ENCODE measurements around the gene UQCC3. TPM values are rescaled to one million over a fixed set of nuclear protein-coding genes. Genes with fewer than 3 reads are reported as not detected.

The UQCC3 gene
- total and polyA plus RNA-seq, 2 donors (not counting 3 experiments of a cell fraction or from before 2014, with no cell fraction given) = 8.6 to 15.5 TPM

- DNase-seq (ENCODE audit: low read depth, low spot score) (no peak), FAIRE-seq (no peak)
- ChIA-PET POLR2A (interaction anchor here (5.3 kb wide), 1 partner anchor 11 kb away, joined by 71 read pairs; the partner anchor contains the start of genes C11orf98 and CSKMT), CTCF (interaction anchor here (2.4 kb wide), 1 partner anchor 11 kb away, joined by 11 read pairs; the partner anchor contains the start of genes C11orf98 and CSKMT)
- Histone ChIP-seq H3K9me3 (replicated peaks; ENCODE audit: control insufficient read depth, insufficient read depth, low read length) (no peaks in the 10 kb centered on the region), H3K36me3 (ENCODE audit: control insufficient read depth in 2 of 2, extremely low read depth in 1 of 2, insufficient read depth in 2 of 2, low read length in 2 of 2) (peaks cover under 1 to 5% of the 10 kb centered on the region in 2 experiments), H2AFZ (ENCODE audit: low read depth, low read length) (peak overlapping the region; percentile 26), H3K79me2 (ENCODE audit: control insufficient read depth, insufficient read depth, low read length) (peaks cover 21% of the 10 kb centered on the region), H3K9ac (replicated peaks; ENCODE audit: extremely low read depth, insufficient read depth, low read length) (no peak overlapping the region), H3K4me2 (ENCODE audit: insufficient read depth, low read length) (no peak overlapping the region), H3K27ac (ENCODE audit: insufficient read depth, low read depth, low read length) (no peak overlapping the region), H3K4me1 (ENCODE audit: control insufficient read depth, extremely low read depth, insufficient read depth, low read length) (peaks cover 2% of the 10 kb centered on the region), H3K27me3 (ENCODE audit: control insufficient read depth in 2 of 2, insufficient read depth in 2 of 2, low read length in 2 of 2) (no peaks in the 10 kb centered on the region), H4K20me1 (replicated peaks; ENCODE audit: control insufficient read depth, extremely low read depth, insufficient read depth, low read length) (no peaks in the 10 kb centered on the region), H3K9me1 (replicated peaks; ENCODE audit: control insufficient read depth, extremely low read depth, insufficient read depth, low read length) (no peaks in the 10 kb centered on the region), H3K4me3 (replicated peaks in 1 of 3; ENCODE audit: insufficient read depth in 1 of 3, low read depth in 1 of 3, low read length in 3 of 3) (no peak overlapping the region)
- intact Hi-C loops (cut with micrococcal nuclease) (loop anchor here (5.0 kb wide), 1 partner anchor 53 kb away; the partner anchor contains the start of genes BSCL2 and GNG3), dilution Hi-C loops (cut with MboI; ENCODE audit: extremely low pct_ligation_motif_present, low sequenced_read_pairs) (no loop called here)
- BruUV-seq (replicated peaks) = no TSS peak
- TF ChIP-seq, protein P1, sequence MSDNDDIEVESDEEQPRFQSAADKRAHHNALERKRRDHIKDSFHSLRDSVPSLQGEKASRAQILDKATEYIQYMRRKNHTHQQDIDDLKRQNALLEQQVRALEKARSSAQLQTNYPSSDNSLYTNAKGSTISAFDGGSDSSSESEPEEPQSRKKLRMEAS (IDR thresholded peaks at IDR 0.05; ENCODE audit: insufficient read depth, insufficient read length) = no peak
- no peak for TF ChIP-seq GATA2 (IDR thresholded peaks at IDR 0.05; ENCODE audit: insufficient read depth, insufficient read length, low read depth, low read length)
- TF ChIP-seq FOS (IDR thresholded peaks at IDR 0.05; ENCODE audit: borderline replicate concordance, insufficient read depth, low read length) = no peak
- TF ChIP-seq POLR2A (IDR thresholded peaks at IDR 0.05; ENCODE audit: low read depth, low read length) = no peak
- TF ChIP-seq EZH2 (IDR thresholded peaks at IDR 0.05; ENCODE audit: borderline replicate concordance, low read depth, low read length, severe bottlenecking) = no peak
- no peak for TF ChIP-seq POLR2AphosphoS5 (IDR thresholded peaks at IDR 0.05; ENCODE audit: insufficient read depth, low read depth, low read length)
Observed at GRCh38 chr11:62654297-62654696, 17.2 kb upstream of the UQCC3 start.

DNA sequence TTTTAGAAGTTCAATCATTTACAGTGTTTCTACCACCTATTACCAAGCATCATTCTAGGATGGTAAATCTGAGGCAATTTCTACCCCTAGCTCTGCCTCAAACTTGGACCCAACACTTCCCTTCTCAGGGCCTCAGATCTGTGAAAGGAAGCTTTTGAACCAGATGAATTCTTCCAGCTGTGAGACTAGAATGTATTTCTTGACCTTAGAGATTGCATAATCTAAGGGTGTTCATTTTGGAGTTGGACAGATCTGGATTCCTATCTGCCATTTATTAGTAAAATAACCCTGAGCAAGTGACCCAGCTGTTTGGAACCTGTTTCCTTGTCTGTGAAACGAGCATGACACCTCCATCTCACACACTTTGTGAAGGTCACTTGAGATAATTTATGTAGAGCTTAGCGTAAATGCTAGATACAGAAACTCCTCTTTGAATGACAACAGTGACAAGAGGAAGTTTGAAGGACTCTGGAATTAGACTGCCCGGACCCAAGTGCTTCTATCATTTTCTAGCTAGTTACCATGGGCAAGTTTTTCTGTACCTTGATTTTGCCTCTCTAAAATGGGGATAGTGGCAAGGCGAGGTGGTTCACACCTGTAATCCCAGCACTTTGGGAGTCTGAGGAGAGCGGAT is 14.6 kb upstream of the UQCC3 start:
- dilution Hi-C loops (cut with MboI; ENCODE audit: extremely low pct_ligation_motif_present, low sequenced_read_pairs) = no loop called here
- ChIA-PET POLR2A (interaction anchor here (5.3 kb wide), 1 partner anchor 8 kb away, joined by 71 read pairs; the partner anchor contains the start of genes C11orf98 and CSKMT), CTCF (interaction anchor here (1.1 to 1.4 kb wide), 3 partner anchors 11 to 262 kb away, joined by 3 to 4 read pairs (median 3); partner anchors contain the start of gene TUT1)
- no peak overlapping the region for H3K9ac ChIP-seq (replicated peaks; ENCODE audit: extremely low read depth, insufficient read depth, low read length)
- H3K9me3 ChIP-seq (replicated peaks; ENCODE audit: control insufficient read depth, insufficient read depth, low read length) = no peaks in the 10 kb centered on the region
- TF ChIP-seq, protein P1 (IDR thresholded peaks at IDR 0.05; ENCODE audit: insufficient read depth, insufficient read length) = no peak
- no peak for TF ChIP-seq CTCF (IDR thresholded peaks at IDR 0.05; ENCODE audit: extremely low read depth in 1 of 2, insufficient read depth in 1 of 2, low read depth in 1 of 2, low read length in 2 of 2)
- TF ChIP-seq POLR2AphosphoS5 (IDR thresholded peaks at IDR 0.05; ENCODE audit: insufficient read depth, low read depth, low read length) = no peak
- TF ChIP-seq JUN (IDR thresholded peaks at IDR 0.05; ENCODE audit: borderline replicate concordance, insufficient read depth, insufficient read length, low read depth) = no peak
- TF ChIP-seq FOS (IDR thresholded peaks at IDR 0.05; ENCODE audit: borderline replicate concordance, insufficient read depth, low read length) = no peak
- TF ChIP-seq POLR2A (IDR thresholded peaks at IDR 0.05; ENCODE audit: low read depth, low read length) = no peak
- no peak for TF ChIP-seq GATA2 (IDR thresholded peaks at IDR 0.05; ENCODE audit: insufficient read depth, insufficient read length, low read depth, low read length)
- no peak for TF ChIP-seq MYC (IDR thresholded peaks at IDR 0.05; ENCODE audit: low read depth, low read length)
- no peak for TF ChIP-seq EZH2 (IDR thresholded peaks at IDR 0.05; ENCODE audit: borderline replicate concordance, low read depth, low read length, severe bottlenecking)
- H3K9me1 ChIP-seq (replicated peaks; ENCODE audit: control insufficient read depth, extremely low read depth, insufficient read depth, low read length) = no peaks in the 10 kb centered on the region
- no peak overlapping the region for H2AFZ ChIP-seq (ENCODE audit: low read depth, low read length)
- intact Hi-C loops (cut with micrococcal nuclease) = no loop called here
- no TSS peak for BruUV-seq (replicated peaks)
- no peak overlapping the region for H3K27ac ChIP-seq (ENCODE audit: insufficient read depth, low read depth, low read length)
- H3K79me2 ChIP-seq (ENCODE audit: control insufficient read depth, insufficient read depth, low read length) = peaks cover 11% of the 10 kb centered on the region
- no peaks in the 10 kb centered on the region for H3K4me1 ChIP-seq (ENCODE audit: control insufficient read depth, extremely low read depth, insufficient read depth, low read length)
- H3K27me3 ChIP-seq (ENCODE audit: control insufficient read depth in 2 of 2, insufficient read depth in 2 of 2, low read length in 2 of 2) = no peaks in the 10 kb centered on the region
- H3K36me3 ChIP-seq (ENCODE audit: control insufficient read depth in 2 of 2, extremely low read depth in 1 of 2, insufficient read depth in 2 of 2, low read length in 2 of 2) = no peaks in the 10 kb centered on the region
- no peaks in the 10 kb centered on the region for H4K20me1 ChIP-seq (replicated peaks; ENCODE audit: control insufficient read depth, extremely low read depth, insufficient read depth, low read length)
- DNase-seq (ENCODE audit: low read depth, low spot score) (no peak), FAIRE-seq (peak; percentile 47)
- no peak overlapping the region for H3K4me2 ChIP-seq (ENCODE audit: insufficient read depth, low read length)
- H3K4me3 ChIP-seq (replicated peaks in 1 of 3; ENCODE audit: insufficient read depth in 1 of 3, low read depth in 1 of 3, low read length in 3 of 3) = no peak overlapping the region

Measured in endothelial cell of umbilical vein (primary cell).